NCI-H1694 (cell line): ENCODE results near the gene TMEM114.

Experiments
- DNase-seq: peaks from one replicate; lab custom pipeline; 2025; lab: John Stamatoyannopoulos, UW

The TMEM114 gene

GRCh38 chr16:8548166-8548565 is 42.1 kb downstream of the TMEM114 start:
- no peak for DNase-seq

GRCh38 chr16:8547762-8548161 is 42.5 kb downstream of the TMEM114 start:
- no peak for DNase-seq

DNA sequence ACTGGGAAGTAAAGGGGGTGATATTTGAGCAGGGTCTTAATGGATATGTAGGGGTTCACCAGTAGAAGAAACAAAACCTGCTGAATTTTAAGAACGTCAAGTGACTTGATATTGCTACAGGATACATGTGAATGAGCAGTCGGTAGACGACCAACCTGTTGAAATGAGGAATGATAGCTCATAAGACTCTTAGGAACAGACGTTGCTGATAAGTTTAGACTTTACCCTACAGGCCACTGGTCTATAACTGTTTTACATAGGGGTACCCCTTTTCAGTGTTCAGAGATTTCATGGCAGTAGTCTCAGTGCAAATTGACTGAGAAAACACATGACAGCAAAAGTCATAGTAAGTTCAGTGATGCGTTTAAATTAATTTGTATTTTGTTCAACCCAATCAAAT is 45.9 kb downstream of the TMEM114 start:
- DNase-seq: no peak

DNA sequence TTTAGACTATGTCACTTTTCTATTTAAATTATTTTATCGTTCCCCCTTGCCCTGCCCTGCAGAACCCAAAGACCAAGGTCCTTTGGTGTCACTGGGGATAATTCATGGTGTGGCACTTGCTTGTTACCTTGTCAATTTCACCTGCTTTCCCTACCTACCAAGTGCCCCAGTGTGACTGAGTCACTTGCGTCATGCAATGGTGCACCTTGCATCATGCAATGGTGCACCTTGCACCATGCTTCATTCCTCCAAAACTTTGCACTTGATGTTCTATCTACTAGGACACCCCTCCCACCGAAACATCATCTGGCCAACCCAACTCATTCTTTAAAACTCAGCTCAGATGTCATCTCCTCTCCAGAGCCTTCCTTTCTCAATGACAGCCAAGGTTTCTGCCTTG is 47.1 kb downstream of the TMEM114 start:
- DNase-seq: no peak

- DNase-seq: no peak
Observed at GRCh38 chr16:8542393-8542792, 47.9 kb downstream of the TMEM114 start.

GRCh38 chr16:8541868-8542267 is 48.4 kb downstream of the TMEM114 start:
- no peak for DNase-seq

GRCh38 chr16:8537691-8538342 is 52.5 kb downstream of the TMEM114 start:
- no peak for DNase-seq

DNA sequence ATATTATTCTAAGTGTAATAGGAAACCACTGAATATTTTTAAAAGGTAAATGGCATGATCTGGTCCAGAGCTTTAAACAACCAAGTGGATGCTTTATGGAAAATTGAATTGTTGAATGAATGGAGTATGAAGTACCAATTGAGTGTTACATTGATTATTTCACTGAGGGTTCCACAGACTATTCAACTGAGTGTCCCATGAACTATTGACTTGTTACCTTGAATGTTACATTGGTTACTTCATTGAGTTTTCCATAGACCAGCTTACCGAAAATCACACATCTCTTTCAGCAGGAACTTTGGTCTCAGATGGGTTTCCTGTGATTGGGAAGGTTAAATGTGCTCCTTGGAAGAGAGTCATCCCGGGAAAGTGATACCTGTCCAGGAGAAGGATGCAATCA is 56.8 kb downstream of the TMEM114 start:
- no peak for DNase-seq

- DNase-seq: no peak
Observed at GRCh38 chr16:8530752-8531384, 59.4 kb downstream of the TMEM114 start.

GRCh38 chr16:8528471-8528870 is 61.8 kb downstream of the TMEM114 start:
- no peak for DNase-seq

DNA sequence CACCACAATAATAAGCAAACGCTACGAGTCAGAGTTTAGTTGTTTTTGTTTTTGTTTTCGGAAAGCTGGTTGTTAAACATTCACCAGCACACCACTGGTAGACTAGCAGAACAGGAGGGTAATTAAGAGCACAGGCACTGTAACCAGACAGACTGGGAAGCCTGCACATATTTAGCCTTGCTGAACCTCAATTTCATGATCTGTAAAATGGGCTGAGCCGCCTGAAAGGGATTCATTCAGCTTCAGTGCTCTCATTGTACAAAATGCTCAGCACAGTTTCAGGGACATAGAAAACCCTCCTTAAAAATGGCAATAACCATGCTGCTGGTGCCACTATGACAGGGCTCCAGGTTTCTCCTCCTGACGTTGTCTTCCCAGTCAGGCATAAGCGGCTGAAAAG is 66.4 kb downstream of the TMEM114 start:
- DNase-seq: no peak

- DNase-seq: no peak
Observed at GRCh38 chr16:8522757-8523156, 67.6 kb downstream of the TMEM114 start.

DNA sequence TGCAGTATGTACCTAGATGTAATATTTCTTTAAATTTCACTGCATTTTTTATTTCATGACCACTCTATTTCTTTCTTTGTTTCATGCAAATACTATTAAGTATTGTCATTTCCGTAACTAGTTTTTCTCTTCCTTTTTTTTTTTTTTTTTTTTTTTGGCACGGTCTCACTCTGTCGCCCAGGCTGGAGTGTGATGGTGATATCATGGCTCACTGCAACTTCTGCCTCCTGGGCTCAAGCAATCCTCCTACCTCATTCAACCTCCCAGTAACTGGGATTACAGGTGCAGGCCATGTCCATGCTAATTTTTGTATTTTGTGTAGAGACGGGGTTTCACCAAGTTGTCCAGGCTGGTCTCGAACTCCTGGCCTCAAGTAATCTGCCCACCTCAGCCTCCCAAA is 70.7 kb downstream of the TMEM114 start:
- DNase-seq: no peak
